HG02763 (cell line): ENCODE data around the gene ENTPD1.
"Not testable (repeated sequence)": the region's sequence is repeated elsewhere in the genome, so short reads cannot be mapped to it uniquely, and the experiment has no call there.

Source experiments
- ATAC-seq: cut with Tn5 transposase; IDR thresholded peaks from one replicate; pipeline ENCODE4 v1.9.1; 2021; ENCODE audit warnings: mild to moderate bottlenecking, moderate library complexity; ENCODE audit not compliant: unreplicated experiment

The ENTPD1 gene

DNA sequence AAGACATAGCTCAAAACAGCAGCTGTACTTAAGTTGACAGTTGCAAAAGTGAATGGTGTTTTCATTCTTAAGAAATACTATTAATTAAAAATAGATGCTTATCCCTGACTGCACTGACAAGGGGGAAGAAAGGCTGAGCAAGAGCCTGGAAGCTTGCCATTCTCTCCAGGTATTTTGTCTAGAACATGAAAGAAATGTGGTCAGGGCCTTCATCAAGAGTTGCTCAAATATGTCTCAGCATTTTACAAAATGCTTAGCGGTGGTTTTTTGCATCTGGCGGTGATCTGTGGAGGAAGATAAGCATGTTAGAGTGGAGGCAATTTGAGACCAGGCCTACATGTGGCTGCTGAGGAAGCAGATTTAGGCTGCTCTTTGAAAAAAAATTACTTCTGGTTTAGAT, 105.4 kb downstream of the ENTPD1 start:
- no peak for ATAC-seq

DNA sequence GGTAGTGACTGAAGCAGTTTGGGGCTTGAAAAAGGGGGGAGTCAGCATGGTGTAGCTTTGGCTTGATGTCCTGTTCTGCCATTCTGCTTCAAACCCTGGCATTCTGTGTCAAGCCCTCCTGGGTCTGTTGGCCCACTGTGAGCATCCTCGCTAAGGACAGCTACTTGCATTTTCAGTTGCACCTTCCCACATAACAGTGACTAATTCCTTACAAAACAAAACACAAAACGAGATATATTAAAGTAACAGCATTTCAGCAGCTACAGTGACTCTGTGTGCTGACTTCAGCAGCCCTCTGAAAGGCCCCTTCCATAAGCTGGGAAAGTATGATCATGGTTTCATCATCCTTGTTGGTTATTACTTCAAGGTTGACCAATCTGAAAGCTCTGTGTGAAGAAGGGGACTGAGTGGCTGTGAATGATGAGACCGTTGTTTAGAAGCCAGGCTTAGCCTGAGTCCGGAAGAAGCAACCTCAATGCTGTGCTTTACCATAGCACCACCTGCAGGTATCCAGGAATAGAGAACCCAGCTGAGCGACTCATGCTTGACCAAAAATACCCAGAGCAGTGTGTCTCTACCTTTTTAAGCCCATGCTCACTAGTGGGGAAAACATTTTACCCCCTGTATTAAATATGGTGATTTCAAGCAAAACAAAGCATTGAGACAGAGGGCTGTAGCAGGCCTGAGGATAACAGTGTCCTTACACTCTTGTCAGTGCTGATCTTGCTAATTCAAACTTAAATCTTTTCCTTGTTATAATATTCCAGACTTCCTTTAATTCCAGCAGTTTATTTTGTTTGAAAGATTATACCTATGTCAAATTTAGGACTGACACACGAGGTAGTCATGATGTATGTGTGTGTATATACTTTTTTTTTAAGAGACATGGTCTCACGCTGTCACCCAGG, 109.2 kb downstream of the ENTPD1 start:
- peak; percentile 85 for ATAC-seq

DNA sequence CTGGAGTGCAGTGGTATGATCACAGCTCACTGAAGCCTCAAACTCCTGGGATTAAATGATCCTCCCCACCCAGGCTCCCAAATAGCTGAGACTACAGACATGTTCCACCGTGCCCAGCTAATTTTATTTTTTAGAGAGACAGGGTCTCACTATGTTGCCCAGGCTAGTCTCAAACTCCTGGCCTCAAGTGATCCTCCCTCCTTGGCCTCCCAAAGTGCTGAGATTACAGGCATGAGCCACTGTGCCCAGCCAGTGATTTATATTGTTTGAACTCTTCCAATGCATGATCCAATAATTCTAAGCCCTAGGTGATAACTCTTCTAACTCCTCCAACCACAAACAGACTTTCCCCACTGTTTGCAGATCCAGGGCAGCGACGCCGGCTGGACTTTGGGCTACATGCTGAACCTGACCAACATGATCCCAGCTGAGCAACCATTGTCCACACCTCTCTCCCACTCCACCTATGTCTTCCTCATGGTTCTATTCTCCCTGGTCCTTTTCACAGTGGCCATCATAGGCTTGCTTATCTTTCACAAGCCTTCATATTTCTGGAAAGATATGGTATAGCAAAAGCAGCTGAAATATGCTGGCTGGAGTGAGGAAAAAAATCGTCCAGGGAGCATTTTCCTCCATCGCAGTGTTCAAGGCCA, 110.0 kb downstream of the ENTPD1 start:
- ATAC-seq, result no peak

GRCh38 chr10:95866467-95866842, 110.5 kb downstream of the ENTPD1 start:
- ATAC-seq, result no peak

DNA sequence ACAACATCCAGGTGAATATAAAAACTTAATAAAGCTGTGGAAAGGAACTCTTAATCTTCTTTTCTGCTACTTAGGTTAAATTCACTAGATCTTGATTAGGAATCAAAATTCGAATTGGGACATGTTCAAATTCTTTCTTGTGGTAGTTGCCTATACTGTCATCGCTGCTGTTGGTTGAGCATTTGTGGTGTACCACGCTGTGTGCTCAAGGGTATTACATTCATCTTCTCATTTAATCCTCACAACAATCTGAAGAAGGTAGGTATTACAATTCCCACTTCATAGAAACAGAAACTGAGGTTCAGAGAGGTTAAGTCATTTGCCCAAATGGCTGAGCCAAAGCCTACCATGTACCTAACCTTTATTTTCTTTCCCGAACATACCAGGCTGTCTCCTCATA, 111.9 kb downstream of the ENTPD1 start:
- no peak for ATAC-seq

DNA sequence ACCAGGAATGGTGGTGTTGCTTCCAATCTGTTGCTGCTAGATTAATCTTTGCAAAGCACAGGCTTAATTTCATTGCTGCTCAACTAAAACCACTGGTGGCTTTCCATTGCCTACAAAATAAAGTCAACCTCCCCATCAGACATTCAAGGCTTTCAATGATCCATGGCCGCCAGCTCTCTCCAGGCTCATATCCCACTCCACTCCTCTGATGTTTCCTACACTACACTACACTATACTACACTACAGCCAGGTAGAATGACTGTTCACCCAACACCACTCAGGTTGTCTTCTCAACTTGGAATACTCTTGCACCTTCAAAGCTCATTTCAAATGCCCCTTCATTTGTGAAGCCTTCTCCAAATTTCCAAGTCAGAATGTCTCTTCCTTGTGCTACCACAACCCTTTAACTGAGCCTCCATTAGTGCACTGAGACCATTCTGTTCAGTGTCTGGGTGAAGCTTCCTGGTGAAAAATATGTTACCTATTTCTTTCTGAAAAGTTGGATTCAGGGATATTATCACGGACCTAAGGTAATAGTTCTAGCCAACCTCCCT, 116.3 kb downstream of the ENTPD1 start:
- no peak for ATAC-seq

DNA sequence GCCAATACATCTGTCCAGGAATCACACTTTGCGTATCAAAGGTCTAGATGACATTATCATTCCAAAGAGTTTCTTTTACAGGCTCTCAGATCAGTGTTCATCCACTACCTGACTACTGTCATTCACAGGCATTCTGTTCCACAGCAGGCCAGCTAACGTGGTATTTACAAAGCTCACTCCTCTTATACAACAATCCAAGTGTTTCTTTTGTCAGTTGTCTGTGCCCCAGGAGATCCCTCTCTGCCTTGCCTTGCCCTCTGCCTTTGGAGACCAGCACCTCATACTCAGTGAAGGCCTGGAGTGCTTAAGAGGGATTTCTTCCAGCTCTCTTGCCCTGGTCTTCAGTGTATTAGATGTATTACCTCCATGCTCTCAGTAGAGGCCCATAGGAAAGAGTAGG, 117.2 kb downstream of the ENTPD1 start:
- ATAC-seq, result no peak

GRCh38 chr10:95873651-95874050, 117.7 kb downstream of the ENTPD1 start:
- ATAC-seq, result no peak

- not testable (repeated sequence) for ATAC-seq
Observed at GRCh38 chr10:95874783-95875182, 118.8 kb downstream of the ENTPD1 start.

GRCh38 chr10:95876756-95877155, 120.8 kb downstream of the ENTPD1 start:
- no peak for ATAC-seq

DNA sequence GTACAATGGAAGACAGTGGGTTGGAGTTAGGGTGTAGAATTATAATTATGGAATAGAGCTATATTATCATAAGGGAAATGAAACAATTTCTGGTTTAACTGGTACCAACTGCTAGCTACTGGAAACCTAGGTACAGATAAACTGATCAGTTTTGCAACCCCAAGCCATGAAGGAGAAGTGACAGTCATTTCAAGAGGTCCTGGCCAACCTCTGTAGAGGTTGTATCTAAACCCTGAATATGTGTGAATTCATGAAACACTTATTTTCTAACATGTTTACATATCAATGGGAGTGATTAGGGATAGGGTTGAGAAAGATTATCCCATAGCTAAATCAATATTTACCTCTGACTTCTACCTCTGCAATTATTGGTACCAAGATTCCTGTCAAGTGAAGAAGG, 121.9 kb downstream of the ENTPD1 start:
- ATAC-seq, result no peak

- no peak for ATAC-seq
Observed at GRCh38 chr10:95880704-95881103, 124.7 kb downstream of the ENTPD1 start.

DNA sequence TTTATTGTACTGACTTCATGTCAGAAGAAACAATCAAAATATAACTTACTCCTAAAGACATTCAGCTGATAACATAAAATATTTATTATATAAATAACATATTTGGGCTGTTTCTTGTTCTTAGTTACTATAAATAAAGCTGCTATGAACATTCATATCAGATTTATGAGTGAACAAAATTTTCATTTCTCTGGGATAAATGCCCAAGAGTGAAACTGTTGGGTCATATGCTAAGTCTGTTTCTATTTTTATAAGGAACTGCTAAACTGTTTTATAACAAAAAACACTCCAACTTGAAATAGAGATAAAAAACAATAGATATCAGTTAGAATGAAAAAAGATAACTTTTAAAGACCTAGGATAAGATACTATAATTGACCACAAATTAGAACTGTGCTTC, 125.4 kb downstream of the ENTPD1 start:
- no peak for ATAC-seq

DNA sequence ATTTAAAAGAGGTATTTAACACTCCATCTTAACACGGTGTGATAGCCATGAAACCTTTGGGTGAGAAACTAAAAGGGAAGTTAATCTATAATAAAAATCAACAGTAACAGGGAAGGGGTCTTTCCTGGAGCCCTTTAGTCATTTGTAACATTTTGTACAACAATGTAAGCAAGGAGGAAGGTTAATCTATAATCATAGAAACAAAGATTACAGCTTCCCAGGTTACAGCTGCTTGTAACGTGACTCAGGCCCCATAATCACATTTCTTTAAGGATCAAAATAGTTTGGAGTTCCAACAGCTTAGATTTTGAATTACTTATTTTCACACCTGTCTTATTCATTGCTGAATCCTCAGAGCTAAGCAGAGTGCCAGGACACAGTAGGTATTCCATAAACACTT, 133.9 kb downstream of the ENTPD1 start:
- no peak for ATAC-seq

DNA sequence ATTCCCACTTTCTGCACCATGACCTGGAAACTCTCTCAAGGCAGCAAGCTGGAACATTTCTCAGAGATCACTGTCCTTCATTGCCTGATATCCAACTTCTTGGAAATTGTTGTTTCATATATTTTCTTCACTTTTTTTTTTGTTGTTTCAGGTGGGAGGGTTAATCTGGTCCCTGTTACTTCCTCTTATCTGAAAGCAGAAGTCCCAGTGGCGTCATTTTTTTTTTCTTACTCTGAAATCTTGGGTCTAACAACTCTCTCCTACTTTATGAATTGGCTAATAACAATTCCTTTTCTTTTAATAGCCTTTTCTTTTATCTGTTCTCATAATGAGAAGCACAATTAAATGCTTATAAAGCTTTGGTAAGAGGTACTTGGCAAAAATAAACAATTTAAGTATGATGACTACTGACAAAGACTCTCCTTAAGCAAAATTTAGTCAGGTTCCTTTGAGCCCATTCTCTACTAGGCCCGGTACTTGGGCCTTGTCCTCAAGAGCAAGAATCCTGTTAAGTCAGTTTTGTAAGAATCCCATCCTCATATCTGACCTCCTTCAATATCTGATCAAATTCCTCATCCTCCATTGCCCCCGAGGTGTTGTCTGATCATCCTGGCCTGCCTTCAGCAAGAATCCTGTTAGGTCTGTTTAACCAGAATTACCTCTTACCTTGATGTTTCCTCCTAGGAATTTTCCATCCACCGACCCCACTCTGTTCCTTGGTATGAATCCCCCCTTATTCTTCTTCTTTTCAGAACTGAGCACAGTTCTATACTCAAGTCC, 140.3 kb downstream of the ENTPD1 start:
- no peak for ATAC-seq

DNA sequence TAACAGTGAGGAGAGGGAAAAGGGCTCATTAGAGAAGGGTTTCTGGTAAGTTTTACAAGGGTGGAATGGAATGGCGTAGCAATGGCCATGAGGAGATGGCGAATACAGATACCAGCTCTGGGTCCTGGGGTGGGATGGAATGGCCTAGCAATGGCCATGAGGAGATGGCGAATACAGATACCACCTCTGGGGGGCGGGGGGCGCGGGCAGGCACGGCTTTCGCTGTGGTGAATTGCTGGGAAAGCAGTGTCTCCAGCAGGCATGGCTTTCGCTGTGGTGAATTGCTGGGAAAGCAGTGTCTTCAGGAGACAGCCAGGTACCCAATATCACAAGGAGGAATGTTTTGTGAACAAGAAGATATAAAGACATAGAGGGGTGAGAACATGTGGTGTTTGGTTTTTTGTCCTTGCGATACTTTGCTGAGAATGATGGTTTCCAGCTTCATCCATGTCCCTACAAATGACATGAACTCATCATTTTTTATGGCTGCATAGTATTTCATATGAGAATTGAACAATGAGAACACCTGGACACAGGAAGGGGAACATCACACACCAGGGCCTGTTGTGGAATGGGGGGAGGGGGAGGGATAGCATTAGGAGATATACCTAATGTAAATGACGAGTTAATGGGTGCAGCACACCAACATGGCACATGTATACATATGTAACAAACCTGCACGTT, 150.1 kb downstream of the ENTPD1 start:
- ATAC-seq, result not testable (repeated sequence)

- ATAC-seq, result peak; percentile 27
Observed at GRCh38 chr10:95906677-95907455, 150.9 kb downstream of the ENTPD1 start.

GRCh38 chr10:95907456-95908253, 151.7 kb downstream of the ENTPD1 start, which contains the start of gene CC2D2B:
CC2D2B (plus strand) TSS chr10:95907975; CDS start chr10:95911324, 3,349 bp downstream.
- peak; percentile 77 for ATAC-seq

- ATAC-seq, result no peak
Observed at GRCh38 chr10:95908450-95908849, 152.5 kb downstream of the ENTPD1 start.
